Kidney (tissue), 14 donors: ENCODE data around the gene CCDC110. TPM values are rescaled to one million over a fixed set of nuclear protein-coding genes. Genes with fewer than 3 reads are reported as not detected.

Source experiments
- DNase-seq, 5 donors: peaks; one replicate each; pipeline ENCODE4 v3.0.0-alpha.2; 2013 to 2020
- FAIRE-seq: peaks from 2 replicates; lab custom pipeline; 2012; peaks lifted over from hg19 to GRCh38; lab: Jason Lieb, UNC
- H3K27ac ChIP-seq, 2 donors: one replicate each; pipeline ENCODE4 v1.7.0; 2013; ENCODE audit warnings: low read depth in 2 of 2, low read length in 2 of 2, inconsistent platforms in 1 of 2
- H3K27me3 ChIP-seq: one replicate; pipeline ENCODE4 v1.7.1; 2013; ENCODE audit warnings: low read length, inconsistent platforms; ENCODE audit not compliant: control insufficient read depth, insufficient read depth
- H3K36me3 ChIP-seq, 3 donors: one replicate each; pipeline versions ENCODE4 v1.7.0 to v1.7.1; 2013; ENCODE audit warnings: low read length in 3 of 3, control low read depth in 1 of 3, inconsistent platforms in 1 of 3; ENCODE audit not compliant: insufficient read depth in 3 of 3, control insufficient read depth in 2 of 3
- H3K4me1 ChIP-seq, 3 donors: one replicate each; pipeline versions ENCODE4 v1.7.0 to v1.7.1; 2013; ENCODE audit warnings: low read length in 3 of 3, inconsistent platforms in 1 of 3, low read depth in 1 of 3; ENCODE audit not compliant: control insufficient read depth in 2 of 3, insufficient read depth in 2 of 3
- H3K4me3 ChIP-seq, 3 donors: one replicate each; pipeline versions ENCODE4 v1.7.0 to v1.8.1; 2013; ENCODE audit warnings: low read length in 3 of 3, control low read depth in 1 of 3, inconsistent platforms in 1 of 3
- H3K9ac ChIP-seq, 3 donors: one replicate each; pipeline versions ENCODE4 v1.7.0 to v1.7.1; 2013; ENCODE audit warnings: low read length in 3 of 3, control low read depth in 1 of 3, inconsistent platforms in 1 of 3
- H3K9me3 ChIP-seq, 3 donors: one replicate each; pipeline versions ENCODE4 v1.7.0 to v1.7.1; 2013; ENCODE audit warnings: low read length in 3 of 3, control low read depth in 1 of 3, inconsistent platforms in 1 of 3; ENCODE audit not compliant: control insufficient read depth in 2 of 3, insufficient read depth in 1 of 3
- intact Hi-C: fragments of 100-400 bp; cut with DNase I; formaldehyde crosslinking; loops from one replicate; pipeline ENCODE4 v1.11.1; 2022
- polyA plus RNA-seq: library from polyadenylated mRNA; stranded (reverse); fragments of 350-450 nt; fragmentation: Illumina TruSeq; extraction: RNeasy Lipid Tissue Mini Kit (QIAGEN cat#74804); gene quantifications from one replicate; pipeline ENCODE4 v1.2.3, GENCODE V29; 2014; ENCODE audit warnings: low read depth, low replicate concordance; ENCODE audit not compliant: insufficient read depth
- total RNA-seq: library from RNA; stranded (reverse); fragmentation: NEBNext Ultra II Directional; extraction: Animal tissue kit (Norgen Biotek cat#: 25700); gene quantifications from one replicate; pipeline ENCODE4 v1.2.1, GENCODE V29; 2021
- TF ChIP-seq, protein P1 (sequence below): IDR thresholded peaks from 3 replicates; pipeline ENCODE4 v1.5.1; 2012; ENCODE audit warnings: mild to moderate bottlenecking, moderate library complexity, borderline replicate concordance; ENCODE audit not compliant: insufficient read depth; ENCODE audit errors: extremely low read depth
- donor health status: control.
- donor health status: control.
- donor health status: control.
- donor health status: control.
- donor health status: control.
- donor health status: DM: yes; HTN: yes; CAD: no.
- donor health status: Normal renal cell carcinoma (clear cell type).

Gene CCDC110
- total and polyA plus RNA-seq, 2 donors from 2014 or later, result 2.2 to 4.5 TPM

DNA sequence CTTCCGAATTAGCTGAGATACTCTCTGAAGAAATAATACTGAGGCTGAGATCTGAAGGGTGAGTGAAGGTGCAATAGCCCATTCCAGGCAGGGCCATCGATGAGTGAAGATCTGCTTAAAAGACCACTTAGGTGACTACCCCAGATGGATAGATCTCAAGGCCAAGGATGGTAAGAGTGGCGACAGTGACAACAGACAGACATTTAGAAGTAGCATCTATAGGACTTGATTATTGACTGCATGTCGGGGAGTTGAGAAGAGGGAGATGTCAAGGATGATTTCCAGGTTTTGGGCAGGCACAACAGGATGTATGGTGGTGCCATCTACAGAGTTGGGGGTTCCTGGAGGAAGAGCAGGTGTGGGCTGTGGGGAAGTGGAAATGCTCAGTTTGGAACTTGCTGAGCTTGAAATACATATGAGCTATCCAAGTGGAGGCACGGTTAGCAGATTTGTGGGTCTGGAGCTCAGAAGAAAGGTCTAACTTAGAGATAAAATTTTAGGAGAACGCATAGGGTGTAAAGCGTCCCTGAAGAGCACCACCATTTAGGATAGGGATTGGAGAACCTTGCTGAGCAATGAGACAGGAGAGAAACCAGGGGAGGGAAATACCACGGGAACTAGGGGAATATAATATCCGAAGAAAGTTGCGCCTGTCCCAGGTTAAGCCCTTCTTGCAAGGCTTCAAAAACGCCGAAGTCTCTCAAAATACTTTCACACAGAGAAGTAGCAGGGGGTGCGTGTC lies 46.5 kb downstream of the CCDC110 start:
- no peaks in the 10 kb centered on the region for H3K27me3 ChIP-seq
- TF ChIP-seq, protein P1, sequence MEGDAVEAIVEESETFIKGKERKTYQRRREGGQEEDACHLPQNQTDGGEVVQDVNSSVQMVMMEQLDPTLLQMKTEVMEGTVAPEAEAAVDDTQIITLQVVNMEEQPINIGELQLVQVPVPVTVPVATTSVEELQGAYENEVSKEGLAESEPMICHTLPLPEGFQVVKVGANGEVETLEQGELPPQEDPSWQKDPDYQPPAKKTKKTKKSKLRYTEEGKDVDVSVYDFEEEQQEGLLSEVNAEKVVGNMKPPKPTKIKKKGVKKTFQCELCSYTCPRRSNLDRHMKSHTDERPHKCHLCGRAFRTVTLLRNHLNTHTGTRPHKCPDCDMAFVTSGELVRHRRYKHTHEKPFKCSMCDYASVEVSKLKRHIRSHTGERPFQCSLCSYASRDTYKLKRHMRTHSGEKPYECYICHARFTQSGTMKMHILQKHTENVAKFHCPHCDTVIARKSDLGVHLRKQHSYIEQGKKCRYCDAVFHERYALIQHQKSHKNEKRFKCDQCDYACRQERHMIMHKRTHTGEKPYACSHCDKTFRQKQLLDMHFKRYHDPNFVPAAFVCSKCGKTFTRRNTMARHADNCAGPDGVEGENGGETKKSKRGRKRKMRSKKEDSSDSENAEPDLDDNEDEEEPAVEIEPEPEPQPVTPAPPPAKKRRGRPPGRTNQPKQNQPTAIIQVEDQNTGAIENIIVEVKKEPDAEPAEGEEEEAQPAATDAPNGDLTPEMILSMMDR, result no peak
- peak in 1 of 5 donors; percentile 58 for DNase-seq
- H3K9ac ChIP-seq, result peak overlapping the region; percentile 4 to 98 (median 81)
- no peak for FAIRE-seq
- H3K36me3 ChIP-seq, result peaks cover 0 to 4% (median 0%) of the 10 kb centered on the region in 3 donors
- H3K4me1 ChIP-seq, result peaks cover 0 to 8% (median 4%) of the 10 kb centered on the region in 3 donors
- H3K4me3 ChIP-seq, result peak overlapping the region; percentile 74 to 98 (median 88)
- no peaks in the 10 kb centered on the region for H3K9me3 ChIP-seq
- H3K27ac ChIP-seq, result peak overlapping the region; percentile 98 to 99
- intact Hi-C loops, result no loop called here

DNA sequence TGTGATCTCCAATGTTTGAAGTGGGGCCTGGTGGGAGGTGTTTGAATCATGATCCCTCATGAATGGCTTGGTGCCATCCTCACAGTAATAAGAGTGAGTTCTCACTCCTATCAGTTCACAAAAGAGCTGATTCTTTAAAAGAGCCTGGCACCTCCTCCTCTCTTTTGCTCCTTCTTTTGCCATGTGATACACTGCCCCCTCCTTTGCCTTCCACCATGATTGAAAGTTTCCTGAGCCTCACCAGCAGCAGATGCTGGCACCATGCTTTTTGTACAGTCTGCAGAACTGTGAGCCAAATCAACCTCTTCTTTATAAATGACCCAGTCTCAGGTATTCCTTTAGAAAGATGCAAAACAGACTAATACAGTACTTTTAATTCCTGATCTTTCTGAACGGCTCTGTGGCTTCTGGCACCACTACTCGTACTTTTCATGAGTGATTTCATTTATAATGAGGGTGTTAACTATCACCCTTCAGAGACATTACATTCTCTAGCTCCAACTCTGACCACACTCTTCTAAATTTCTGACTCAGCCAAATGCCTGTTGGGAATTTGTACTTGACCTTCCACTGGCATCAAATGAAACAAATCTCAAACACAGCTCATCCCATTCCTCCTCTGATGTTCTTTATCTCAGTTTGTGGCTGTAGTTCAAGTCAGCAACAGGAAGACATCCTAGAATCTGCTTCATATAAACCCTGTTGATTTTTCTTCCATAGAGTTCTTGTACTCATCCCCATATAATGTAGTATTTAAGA lies 50.0 kb downstream of the CCDC110 start:
- FAIRE-seq, result no peak
- Histone ChIP-seq H3K4me1 (peaks cover 4 to 8% (median 4%) of the 10 kb centered on the region in 3 donors), H3K4me3 (no peak overlapping the region), H3K36me3 (peaks cover 3 to 10% (median 4%) of the 10 kb centered on the region in 3 donors), H3K27me3 (no peaks in the 10 kb centered on the region), H3K27ac (no peak overlapping the region), H3K9me3 (no peaks in the 10 kb centered on the region), H3K9ac (no peak overlapping the region)
- DNase-seq, result no peak
- intact Hi-C loops, result no loop called here
- TF ChIP-seq, protein P1, result no peak

DNA sequence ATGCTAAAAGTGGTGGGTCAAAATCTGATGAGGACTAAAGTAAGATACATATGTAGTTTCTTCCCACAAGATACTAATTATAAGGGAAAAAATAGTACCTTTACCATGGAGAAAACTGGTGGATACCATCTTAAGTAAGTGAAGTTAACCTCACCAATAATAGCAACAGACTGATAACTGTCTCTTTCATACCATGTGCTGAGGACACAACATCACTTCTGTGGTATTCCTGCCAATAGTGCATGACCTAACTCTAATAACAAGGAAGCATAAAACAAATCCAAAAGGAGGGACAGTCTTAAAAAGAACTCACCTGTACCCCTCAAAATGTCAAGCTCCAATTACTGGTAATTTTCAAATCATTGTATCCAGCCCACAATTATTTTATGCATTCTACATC lies 54.6 kb downstream of the CCDC110 start:
- TF ChIP-seq, protein P1, result no peak
- H3K9me3 ChIP-seq, result no peaks in the 10 kb centered on the region
- no peak for DNase-seq
- H3K27me3 ChIP-seq, result no peaks in the 10 kb centered on the region
- no peak overlapping the region for H3K4me3 ChIP-seq
- H3K36me3 ChIP-seq, result peaks cover 6 to 23% (median 9%) of the 10 kb centered on the region in 3 donors
- no peak for FAIRE-seq
- H3K27ac ChIP-seq, result peak overlapping the region in 1 of 2 donors; percentile 64
- intact Hi-C loops, result no loop called here
- H3K9ac ChIP-seq, result no peak overlapping the region
- peaks cover 0 to 16% (median 5%) of the 10 kb centered on the region in 3 donors for H3K4me1 ChIP-seq
